GM12878 (cell line): ENCODE measurements around the gene CCDC91. TPM values are rescaled to one million over a fixed set of nuclear protein-coding genes. Genes with fewer than 3 reads are reported as not detected.

Experiments used
- ATAC-seq: fragments of 200-7000 bp; cut with Tn5 transposase; 3 replicates; pipeline ENCODE4 v1.9.1; 2020; ENCODE audit warnings: mild to moderate bottlenecking, moderate library complexity
- BruUV-seq: library from RNA; stranded (reverse); fragments of 400-500 nt; replicated peaks from 2 replicates; lab custom pipeline; 2021; lab: Mats Ljungman, UMichigan
- CTCF ChIA-PET: fragments of 300-600 bp; sonication (Branson Sonifier 250); formaldehyde crosslinking; extraction: SDS; loops from one replicate; lab custom pipeline; 2021; ENCODE audit warnings: inconsistent platforms; lab: Yijun Ruan, JAX
- POLR2A ChIA-PET: fragments of 350-600 bp; formaldehyde crosslinking; extraction: SDS; loops from one replicate; lab custom pipeline; 2021; ENCODE audit warnings: inconsistent platforms; lab: Charles Lee
- RAD21 ChIA-PET: fragments of 300-600 bp; sonication (Branson Sonifier 250); formaldehyde crosslinking; loops from one replicate; lab custom pipeline; 2023; ENCODE audit warnings: antibody characterized with exemption; ENCODE audit not compliant: unreplicated experiment; lab: Charles Lee
- SMC1A ChIA-PET: fragments of 300-600 bp; sonication (Branson Sonifier 250); formaldehyde crosslinking; loops from one replicate; lab custom pipeline; 2023; ENCODE audit not compliant: unreplicated experiment, uncharacterized antibody; lab: Charles Lee
- DNase-seq: peaks from one replicate; pipeline ENCODE4 v3.0.0-alpha.2; 2011; ENCODE audit warnings: low read depth, low spot score
- FAIRE-seq: peaks from 3 replicates; lab custom pipeline; 2011; peaks lifted over from hg19 to GRCh38; lab: Jason Lieb, UNC
- H2AFZ ChIP-seq: 2 replicates; pipeline ENCODE4 v1.6.0; 2011; ENCODE audit warnings: low read depth, low read length, control low read depth; ENCODE audit not compliant: control insufficient read depth
- H3K27ac ChIP-seq: 2 replicates; pipeline ENCODE4 v1.5.1; 2011; ENCODE audit warnings: control low read depth; ENCODE audit not compliant: control insufficient read depth, insufficient read depth
- H3K27me3 ChIP-seq, 2 experiments: replicated peaks in 1 of 2; 2 replicates each; pipeline versions ENCODE4 v1.6.0 to v1.6.1; 2011; ENCODE audit warnings: low read length in 1 of 2; ENCODE audit not compliant: control insufficient read depth in 2 of 2, insufficient read depth in 2 of 2
- H3K36me3 ChIP-seq, 2 experiments: 2 replicates each; pipeline ENCODE4 v1.5.1; 2011; ENCODE audit warnings: low read length in 1 of 2; ENCODE audit not compliant: control insufficient read depth in 2 of 2, insufficient read depth in 2 of 2
- H3K4me1 ChIP-seq: 2 replicates; pipeline ENCODE4 v1.6.1; 2011; ENCODE audit warnings: mild to moderate bottlenecking, low read length, moderate library complexity, mixed read lengths; ENCODE audit not compliant: control insufficient read depth, insufficient read depth
- H3K4me2 ChIP-seq: 2 replicates; pipeline ENCODE4 v1.6.0; 2011; ENCODE audit warnings: control low read depth; ENCODE audit not compliant: control insufficient read depth, insufficient read depth
- H3K4me3 ChIP-seq: fragments of 200-600 bp; sonication (generic); 2 replicates; pipeline ENCODE4 v1.5.1; 2016
- H3K79me2 ChIP-seq: 2 replicates; pipeline ENCODE4 v1.6.0; 2011; ENCODE audit warnings: low read length; ENCODE audit not compliant: control insufficient read depth, insufficient read depth
- H3K9ac ChIP-seq: 2 replicates; pipeline ENCODE4 v1.8.0; 2011; ENCODE audit warnings: low read length, control low read depth, mixed read lengths; ENCODE audit not compliant: control insufficient read depth, insufficient read depth
- H3K9me3 ChIP-seq: replicated peaks from 3 replicates; pipeline ENCODE4 v1.5.1; 2011; ENCODE audit warnings: mild to moderate bottlenecking, low read length; ENCODE audit not compliant: control insufficient read depth, insufficient read depth
- H4K20me1 ChIP-seq: 2 replicates; pipeline ENCODE4 v1.6.0; 2011; ENCODE audit not compliant: control insufficient read depth, insufficient read depth
- BMI1 ChIP-seq: fragments of 450-650 bp; IDR thresholded peaks from 2 replicates; pipeline ENCODE4 v1.6.1; 2016; ENCODE audit warnings: mild to moderate bottlenecking, moderate library complexity, borderline replicate concordance
- CREB1 ChIP-seq: IDR thresholded peaks from 2 replicates; pipeline ENCODE4 v1.6.1; 2012; ENCODE audit warnings: low read depth, mild to moderate bottlenecking, inconsistent platforms
- JUNB ChIP-seq: IDR thresholded peaks from 2 replicates; pipeline ENCODE4 v1.6.1; 2016; ENCODE audit warnings: antibody characterized with exemption, mild to moderate bottlenecking
- MTA2 ChIP-seq: fragments of 450-650 bp; IDR thresholded peaks from 2 replicates; pipeline ENCODE4 v1.6.1; 2016; ENCODE audit warnings: low read depth, mild to moderate bottlenecking, moderate library complexity
- POU2F2 ChIP-seq: IDR thresholded peaks from 3 replicates; pipeline ENCODE4 v1.6.1; 2011; ENCODE audit warnings: low read depth, mild to moderate bottlenecking, low read length, borderline replicate concordance
- RB1 ChIP-seq: fragments of 450-650 bp; formaldehyde crosslinking; IDR thresholded peaks from 2 replicates; pipeline ENCODE4 v1.6.1; 2017; ENCODE audit warnings: mild to moderate bottlenecking, borderline replicate concordance
- SIN3A ChIP-seq: IDR thresholded peaks from 2 replicates; pipeline ENCODE4 v1.6.1; 2012; ENCODE audit warnings: low read depth, low read length, improper control_type of control experiment
- ZNF217 ChIP-seq: fragments of 450-650 bp; IDR thresholded peaks from 2 replicates; pipeline ENCODE4 v1.6.1; 2017; ENCODE audit warnings: antibody characterized with exemption, mild to moderate bottlenecking
- WGBS: methylation state at CpG from one replicate; pipeline ENCODE4 v1.1.6; 2016; ENCODE audit warnings: low lambda C conversion rate; ENCODE audit not compliant: insufficient replicate concordance, insufficient coverage; ENCODE audit errors: missing lambda C conversion rate; 5-methylcytosine and 5-hydroxymethylcytosine counted together
- in situ Hi-C: fragments of 300-500 bp; cut with MboI; formaldehyde crosslinking; loops from 9 replicates; pipeline ENCODE4 v1.14.3; 2018; ENCODE audit warnings: mixed read lengths
- intact Hi-C: fragments of 100-400 bp; cut with micrococcal nuclease; formaldehyde crosslinking; loops from one replicate; pipeline ENCODE4 v1.14.2; 2022; ENCODE audit not compliant: unreplicated experiment
- polyA plus RNA-seq, 11 experiments: library from polyadenylated mRNA; depleted of rRNA in 4 of 11; unstranded in 6 of 11; stranded (reverse) in 5 of 11; fragments of >200 nt; fragmentation: Nextera tagmentation in 4 of 11; fragmentation: Illumina TruSeq in 1 of 11; extraction: Ambion mirVana in 4 of 11; extraction: Trizol in 1 of 11; gene quantifications; 1 replicate in 1 of 11; 2 replicates in 10 of 11; pipeline versions ENCODE4 v1.2.1 to v1.2.3, GENCODE V29; 2011 to 2016; ENCODE audit warnings: inconsistent platforms in 2 of 11, missing spikeins in 2 of 11, low read depth in 1 of 11
- total RNA-seq, 4 experiments: library from RNA; depleted of rRNA in 3 of 4; stranded (reverse); fragments of >200 nt in 3 of 4; fragmentation: Illumina TruSeq in 1 of 4; extraction: Trizol in 1 of 4; gene quantifications; 2 replicates each; pipeline versions ENCODE4 v1.2.1 to v1.2.3, GENCODE V29; 2013 to 2021

Gene CCDC91
- total and polyA plus RNA-seq, 10 of the 15 experiments (the other 5 are each of a cell fraction or from before 2014, with no cell fraction given), result 6.1 to 24.9 (median 16.5) TPM

DNA sequence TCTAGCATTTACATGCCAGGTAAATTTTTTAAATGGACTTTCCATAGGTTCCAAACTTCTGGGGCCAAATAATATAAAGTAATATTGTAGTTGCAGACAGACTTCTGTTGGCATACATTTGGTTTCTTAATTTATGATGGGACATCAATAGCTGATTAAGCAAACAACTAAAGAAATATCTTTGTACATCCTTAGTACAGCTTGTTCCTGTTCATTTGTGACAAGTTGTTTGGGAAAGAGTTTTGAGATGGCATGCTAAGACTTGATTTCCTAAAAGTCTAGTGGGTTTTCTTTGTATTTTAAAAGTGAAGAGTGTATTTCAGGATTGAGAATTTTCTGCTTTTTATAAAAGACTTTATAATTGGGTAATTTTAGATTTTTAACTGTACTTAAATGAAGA is 41.0 kb downstream of the CCDC91 start:
- Histone ChIP-seq H3K36me3 (no peaks in the 10 kb centered on the region), H3K9ac (no peak overlapping the region), H3K9me3 (no peaks in the 10 kb centered on the region), H3K4me2 (no peak overlapping the region), H3K27ac (no peak overlapping the region), H3K4me3 (no peak overlapping the region), H2AFZ (no peak overlapping the region), H3K27me3 (no peaks in the 10 kb centered on the region), H4K20me1 (no peaks in the 10 kb centered on the region), H3K4me1 (peaks cover 5% of the 10 kb centered on the region), H3K79me2 (no peaks in the 10 kb centered on the region)
- BruUV-seq, result no TSS peak
- FAIRE-seq (no peak), DNase-seq (no peak), ATAC-seq (no peak)
- intact Hi-C loops, result no loop called here
- ChIA-PET SMC1A (interaction anchor here (3.4 kb wide), 1 partner anchor 9 kb away, joined by 20 read pairs; no protein-coding TSS in a partner anchor), RAD21 (no interaction called here), POLR2A (no interaction called here), CTCF (interaction anchor here (0.5 kb wide), 1 partner anchor 57 kb away, joined by 3 read pairs; no protein-coding TSS in a partner anchor)
- in situ Hi-C loops, result no loop called here
- TF ChIP-seq BMI1 (no peak), RB1 (no peak), POU2F2 (no peak), SIN3A (no peak)

DNA sequence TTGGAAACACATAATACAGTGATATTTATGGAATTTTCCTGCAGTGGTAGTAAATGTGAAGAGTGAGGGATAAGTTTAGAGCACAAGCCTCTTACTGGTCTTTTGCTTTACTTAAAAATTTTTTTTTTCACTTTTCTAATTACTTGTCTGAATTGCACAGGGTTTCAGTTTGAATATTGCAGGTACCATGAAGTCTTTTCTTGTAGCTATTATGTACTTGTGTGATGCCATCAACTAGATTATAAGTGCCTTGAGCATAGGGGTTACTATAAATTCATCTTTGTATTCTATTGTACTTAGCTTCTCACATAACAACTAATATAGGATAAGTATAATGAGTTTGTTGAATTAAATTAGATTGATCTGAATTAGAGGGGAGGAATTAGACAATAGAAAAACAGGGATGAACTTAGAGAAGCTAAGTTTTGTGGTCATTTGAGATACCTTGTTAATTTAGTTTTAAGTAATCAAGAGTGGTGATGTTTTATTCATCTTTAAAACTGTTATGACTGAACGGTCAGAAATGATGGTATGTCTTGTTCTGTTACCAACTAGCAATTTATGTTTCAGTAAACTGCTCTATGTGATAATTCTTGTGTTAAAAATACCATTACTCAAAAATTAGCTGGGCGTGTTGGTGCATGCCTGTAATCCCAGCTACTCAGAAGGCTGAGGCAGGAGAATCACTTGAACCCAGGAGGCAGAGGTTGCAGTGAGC is 42.1 kb downstream of the CCDC91 start:
- 52% methylated on average over 2 of the region's 2 CpGs for WGBS
- H3K4me2 ChIP-seq, result no peak overlapping the region
- POLR2A ChIA-PET, result interaction anchor here (0.6 to 0.8 kb wide), 3 partner anchors 14 to 41 kb away, joined by 3 read pairs; no protein-coding TSS in a partner anchor
- H2AFZ ChIP-seq, result no peak overlapping the region
- H3K36me3 ChIP-seq, result no peaks in the 10 kb centered on the region
- H3K27me3 ChIP-seq, result no peaks in the 10 kb centered on the region
- no peak for DNase-seq
- TF ChIP-seq ZNF217 (no peak), JUNB (peak; percentile 67), CREB1 (peak; percentile 39; the same call in 1 of the 2 replicates), MTA2 (peak; percentile 24; the same call in 1 of the 2 replicates)
- TF ChIP-seq, all 136 proteins: peak for 3
- ChIA-PET RAD21 (interaction anchor here (1.4 kb wide), 1 partner anchor 42 kb away, joined by 3 read pairs; the partner anchor contains the start of gene CCDC91), CTCF (interaction anchor here (0.9 to 1.0 kb wide), 2 partner anchors 17 to 45 kb away, joined by 3 read pairs; no protein-coding TSS in a partner anchor), SMC1A (interaction anchor here (0.9 to 3.4 kb wide), 4 partner anchors 10 to 61 kb away, joined by 3 to 20 read pairs (median 4); no protein-coding TSS in a partner anchor)
- FAIRE-seq, result no peak
- BruUV-seq, result no TSS peak
- H3K4me3 ChIP-seq, result no peak overlapping the region
- H3K9ac ChIP-seq, result no peak overlapping the region
- no peaks in the 10 kb centered on the region for H3K9me3 ChIP-seq
- in situ Hi-C loops (no loop called here), intact Hi-C loops (no loop called here)
- H4K20me1 ChIP-seq, result no peaks in the 10 kb centered on the region
- H3K79me2 ChIP-seq, result no peaks in the 10 kb centered on the region
- H3K27ac ChIP-seq, result no peak overlapping the region
- ATAC-seq, result peak; percentile 82
- peaks cover 5% of the 10 kb centered on the region for H3K4me1 ChIP-seq
